ENCODE results near the gene CIBAR2.

DNA sequence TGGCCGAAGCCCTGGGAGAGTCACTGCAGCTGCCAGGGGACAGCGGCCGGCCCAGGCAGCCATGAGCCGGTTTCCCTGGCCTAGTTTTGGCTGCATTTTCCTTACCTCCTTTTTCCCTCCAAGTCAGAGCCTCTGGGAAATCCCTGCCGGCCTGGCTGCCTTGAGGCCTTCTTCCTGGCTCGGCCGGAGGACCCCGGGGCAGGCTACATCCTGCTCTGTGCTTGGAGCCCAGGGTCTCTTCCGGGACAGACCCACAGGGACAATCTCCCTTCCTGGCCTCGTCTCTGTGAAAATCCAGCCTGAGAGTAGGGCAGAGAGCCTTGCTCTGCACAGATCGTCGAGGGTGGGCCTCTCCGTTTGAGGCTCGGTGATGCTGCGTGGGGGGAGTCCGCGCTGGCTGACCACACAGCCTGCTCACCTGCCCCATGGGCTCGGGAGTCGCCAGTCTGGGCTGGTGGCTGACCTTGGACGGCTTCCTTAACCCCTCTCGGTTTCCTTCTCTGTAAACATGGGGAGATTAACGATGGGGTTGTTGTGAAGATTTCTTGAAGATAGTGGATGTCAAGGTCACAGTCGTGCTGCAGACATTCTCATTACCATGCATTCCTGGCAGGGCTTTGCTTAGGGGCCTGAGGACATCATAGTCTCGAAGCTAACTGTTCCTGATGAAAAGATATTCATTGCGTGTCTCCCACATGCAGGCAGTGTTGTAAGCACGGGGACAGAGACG is 34.8 kb upstream of the CIBAR2 start:
- TF ChIP-seq, protein P1, sequence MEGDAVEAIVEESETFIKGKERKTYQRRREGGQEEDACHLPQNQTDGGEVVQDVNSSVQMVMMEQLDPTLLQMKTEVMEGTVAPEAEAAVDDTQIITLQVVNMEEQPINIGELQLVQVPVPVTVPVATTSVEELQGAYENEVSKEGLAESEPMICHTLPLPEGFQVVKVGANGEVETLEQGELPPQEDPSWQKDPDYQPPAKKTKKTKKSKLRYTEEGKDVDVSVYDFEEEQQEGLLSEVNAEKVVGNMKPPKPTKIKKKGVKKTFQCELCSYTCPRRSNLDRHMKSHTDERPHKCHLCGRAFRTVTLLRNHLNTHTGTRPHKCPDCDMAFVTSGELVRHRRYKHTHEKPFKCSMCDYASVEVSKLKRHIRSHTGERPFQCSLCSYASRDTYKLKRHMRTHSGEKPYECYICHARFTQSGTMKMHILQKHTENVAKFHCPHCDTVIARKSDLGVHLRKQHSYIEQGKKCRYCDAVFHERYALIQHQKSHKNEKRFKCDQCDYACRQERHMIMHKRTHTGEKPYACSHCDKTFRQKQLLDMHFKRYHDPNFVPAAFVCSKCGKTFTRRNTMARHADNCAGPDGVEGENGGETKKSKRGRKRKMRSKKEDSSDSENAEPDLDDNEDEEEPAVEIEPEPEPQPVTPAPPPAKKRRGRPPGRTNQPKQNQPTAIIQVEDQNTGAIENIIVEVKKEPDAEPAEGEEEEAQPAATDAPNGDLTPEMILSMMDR (IDR thresholded peaks at IDR 0.05), result no peak
- no peak for TF ChIP-seq POLR2A (IDR thresholded peaks at IDR 0.05; ENCODE audit: low read depth)
- no peak for TF ChIP-seq POLR2AphosphoS5 (IDR thresholded peaks at IDR 0.05)

Data from esophagus muscularis mucosa (tissue), 3 donors.